Trophoblast cell (in vitro differentiated cells and primary cell): Measurements from ENCODE around the gene RREB1.

ENCODE experiments used
- DNase-seq, 2 donors: peaks; one replicate each; pipeline ENCODE4 v3.0.0-alpha.2; 2016
- H2AFZ ChIP-seq: 2 replicates; pipeline ENCODE4 v1.6.1; 2013; ENCODE audit warnings: low read length, moderate library complexity, mild to moderate bottlenecking; ENCODE audit not compliant: insufficient read depth, poor library complexity
- H2AK5ac ChIP-seq: 2 replicates; pipeline ENCODE4 v1.6.1; 2013; ENCODE audit warnings: mild to moderate bottlenecking, low read length
- H2BK120ac ChIP-seq: 2 replicates; pipeline ENCODE4 v1.6.1; 2013; ENCODE audit warnings: low read length, mild to moderate bottlenecking, moderate library complexity; ENCODE audit not compliant: insufficient read depth, poor library complexity
- H2BK12ac ChIP-seq: 2 replicates; pipeline ENCODE4 v1.6.1; 2013; ENCODE audit warnings: mild to moderate bottlenecking, low read length, moderate library complexity
- H2BK5ac ChIP-seq: 2 replicates; pipeline ENCODE4 v1.6.1; 2013; ENCODE audit warnings: low read length, low read depth, moderate library complexity, mild to moderate bottlenecking; ENCODE audit not compliant: poor library complexity
- H3K14ac ChIP-seq: 2 replicates; pipeline ENCODE4 v1.6.1; 2013; ENCODE audit warnings: mild to moderate bottlenecking, low read length
- H3K18ac ChIP-seq: 2 replicates; pipeline ENCODE4 v1.6.1; 2013; ENCODE audit warnings: mild to moderate bottlenecking, low read length
- H3K23ac ChIP-seq: 2 replicates; pipeline ENCODE4 v1.6.1; 2013; ENCODE audit warnings: low read length
- H3K27ac ChIP-seq: 2 replicates; pipeline ENCODE4 v1.5.1; 2013; ENCODE audit warnings: low read depth, mild to moderate bottlenecking, inconsistent platforms, low read length, moderate library complexity
- H3K27me3 ChIP-seq: 2 replicates; pipeline ENCODE4 v1.6.1; 2013; ENCODE audit warnings: inconsistent platforms, mild to moderate bottlenecking, low read length, moderate library complexity; ENCODE audit not compliant: insufficient read depth
- H3K36me3 ChIP-seq, 2 experiments: 1 replicate in 1 of 2; 2 replicates in 1 of 2; pipeline ENCODE4 v1.6.1; 2013; ENCODE audit warnings: low read length in 2 of 2, mild to moderate bottlenecking in 2 of 2, moderate library complexity in 1 of 2; ENCODE audit not compliant: insufficient read depth in 2 of 2, control insufficient read depth in 1 of 2
- H3K4ac ChIP-seq: 2 replicates; pipeline ENCODE4 v1.6.1; 2013; ENCODE audit warnings: low read depth, mild to moderate bottlenecking, low read length, moderate library complexity
- H3K4me1 ChIP-seq, 2 experiments: 1 replicate in 1 of 2; 2 replicates in 1 of 2; pipeline ENCODE4 v1.6.1; 2013; ENCODE audit warnings: low read length in 2 of 2, mild to moderate bottlenecking in 2 of 2, moderate library complexity in 1 of 2; ENCODE audit not compliant: insufficient read depth in 2 of 2, control insufficient read depth in 1 of 2
- H3K4me2 ChIP-seq: 2 replicates; pipeline ENCODE4 v1.6.1; 2013; ENCODE audit warnings: inconsistent platforms, mild to moderate bottlenecking, low read length, moderate library complexity
- H3K4me3 ChIP-seq: 2 replicates; pipeline ENCODE4 v1.5.1; 2013; ENCODE audit warnings: mild to moderate bottlenecking, low read depth, low read length, inconsistent platforms
- H3K79me1 ChIP-seq: one replicate; pipeline ENCODE4 v1.6.1; 2013; ENCODE audit warnings: low read length
- H3K79me2 ChIP-seq: 2 replicates; pipeline ENCODE4 v1.6.1; 2013; ENCODE audit warnings: low read length, mild to moderate bottlenecking; ENCODE audit not compliant: control insufficient read depth, insufficient read depth, poor library complexity
- H3K9ac ChIP-seq: 2 replicates; pipeline ENCODE4 v1.6.1; 2013; ENCODE audit warnings: mild to moderate bottlenecking, low read length
- H3K9me3 ChIP-seq: 2 replicates; pipeline ENCODE4 v1.6.1; 2013; ENCODE audit warnings: low read depth, mild to moderate bottlenecking, control low read depth, inconsistent platforms, low read length; ENCODE audit not compliant: insufficient read depth
- H4K12ac ChIP-seq: 2 replicates; pipeline ENCODE4 v1.6.1; 2013; ENCODE audit warnings: low read depth, mild to moderate bottlenecking, low read length, moderate library complexity
- H4K8ac ChIP-seq: 2 replicates; pipeline ENCODE4 v1.6.1; 2013; ENCODE audit warnings: low read depth, mild to moderate bottlenecking, low read length, moderate library complexity
- H4K91ac ChIP-seq: one replicate; pipeline ENCODE4 v1.6.1; 2013; ENCODE audit warnings: low read depth, mild to moderate bottlenecking, low read length, moderate library complexity
- WGBS: extraction: QIAGEN DNeasy Blood & Tissue Kit; methylation state at CpG from one replicate; pipeline ENCODE4 v1.1.7; 2013; ENCODE audit warnings: missing lambda C conversion rate; ENCODE audit not compliant: insufficient read length, insufficient coverage; ENCODE audit errors: extremely low coverage; 5-methylcytosine and 5-hydroxymethylcytosine counted together

The RREB1 gene

DNA sequence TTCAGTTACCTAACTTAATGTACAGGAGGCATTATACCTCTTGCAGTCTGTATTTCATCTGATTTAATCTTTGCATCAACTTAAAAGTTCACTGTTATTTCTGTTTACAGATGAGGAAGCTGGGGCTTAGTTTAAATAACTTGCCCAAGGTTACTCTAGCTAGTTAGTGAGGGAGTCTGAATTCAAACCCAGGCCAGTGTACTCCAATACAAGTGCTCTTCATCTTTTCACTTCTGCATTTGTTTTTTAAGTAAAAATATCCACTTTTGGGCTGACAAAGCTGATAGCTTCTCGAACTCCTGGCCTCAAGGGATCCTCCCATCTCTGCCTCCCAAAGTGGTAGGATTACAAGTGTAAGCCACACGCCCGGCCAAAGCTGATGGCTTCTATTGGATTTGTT is 23.6 kb downstream of the RREB1 start:
- H4K8ac ChIP-seq: no peak overlapping the region
- H3K4me2 ChIP-seq: no peak overlapping the region
- H3K27ac ChIP-seq: no peak overlapping the region
- no peaks in the 10 kb centered on the region for H3K27me3 ChIP-seq
- H3K79me2 ChIP-seq: peaks cover 25% of the 10 kb centered on the region
- WGBS: no CpG with 5 or more reads among the region's 3 CpGs
- no peak overlapping the region for H3K23ac ChIP-seq
- H3K4me3 ChIP-seq: no peak overlapping the region
- H3K9me3 ChIP-seq: no peaks in the 10 kb centered on the region
- H4K91ac ChIP-seq: no peak overlapping the region
- H3K14ac ChIP-seq: no peak overlapping the region
- peak overlapping the region; percentile 40 for H3K4ac ChIP-seq
- no peak overlapping the region for H2AK5ac ChIP-seq
- H3K36me3 ChIP-seq: peaks cover 4 to 5% of the 10 kb centered on the region in 2 experiments
- H2AFZ ChIP-seq: no peak overlapping the region
- no peak overlapping the region for H4K12ac ChIP-seq
- H2BK120ac ChIP-seq: no peak overlapping the region
- H2BK12ac ChIP-seq: no peak overlapping the region
- H3K4me1 ChIP-seq: peaks cover 4 to 11% of the 10 kb centered on the region in 2 experiments
- no peak for DNase-seq
- H3K9ac ChIP-seq: no peak overlapping the region
- peaks cover 3% of the 10 kb centered on the region for H3K79me1 ChIP-seq
- no peak overlapping the region for H2BK5ac ChIP-seq
- H3K18ac ChIP-seq: no peak overlapping the region

DNA sequence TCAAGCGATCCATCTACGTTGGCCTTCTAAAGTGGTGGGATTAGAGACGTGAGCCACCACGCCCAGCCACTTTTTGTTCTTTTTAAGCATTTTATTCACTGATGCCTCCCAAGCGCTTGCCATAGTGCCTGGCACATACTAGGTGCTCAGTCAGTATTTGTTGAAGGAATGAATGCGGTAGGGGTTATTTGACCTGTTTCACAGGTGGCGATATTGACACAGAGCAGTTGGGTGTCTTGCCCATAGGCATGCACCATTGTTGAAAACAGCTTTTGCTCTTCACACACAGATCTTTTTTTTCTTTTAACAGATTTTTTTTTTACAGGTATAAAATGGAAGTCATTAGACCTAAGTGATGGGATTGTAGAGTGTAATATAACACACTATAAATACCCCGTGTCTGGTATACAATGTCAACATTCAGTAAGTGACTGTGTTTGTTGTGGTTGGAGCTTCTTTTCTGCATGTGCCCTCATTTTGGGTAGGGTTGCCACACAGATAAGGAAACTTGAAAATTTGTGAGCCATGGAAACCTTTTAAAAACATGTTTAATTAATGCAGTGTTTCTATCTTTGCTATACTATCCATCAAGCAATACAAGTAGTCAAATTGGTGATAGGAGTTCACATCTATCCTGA is 24.8 kb downstream of the RREB1 start:
- Histone ChIP-seq H2BK120ac (no peak overlapping the region), H3K4me1 (peaks cover 10 to 12% of the 10 kb centered on the region in 2 experiments), H3K27me3 (no peaks in the 10 kb centered on the region), H4K8ac (no peak overlapping the region), H4K91ac (no peak overlapping the region), H3K9me3 (no peaks in the 10 kb centered on the region), H3K4me3 (no peak overlapping the region), H3K14ac (no peak overlapping the region), H2BK12ac (no peak overlapping the region), H3K79me2 (peaks cover 18% of the 10 kb centered on the region), H4K12ac (no peak overlapping the region), H2BK5ac (no peak overlapping the region), H3K79me1 (peaks cover 3% of the 10 kb centered on the region), H3K27ac (no peak overlapping the region), H2AK5ac (no peak overlapping the region), H3K4me2 (no peak overlapping the region), H3K9ac (no peak overlapping the region), H3K36me3 (peaks cover 2 to 5% of the 10 kb centered on the region in 2 experiments), H2AFZ (no peak overlapping the region), H3K23ac (no peak overlapping the region), H3K18ac (no peak overlapping the region), H3K4ac (no peak overlapping the region)
- DNase-seq: no peak
- no CpG with 5 or more reads among the region's 8 CpGs for WGBS

DNA sequence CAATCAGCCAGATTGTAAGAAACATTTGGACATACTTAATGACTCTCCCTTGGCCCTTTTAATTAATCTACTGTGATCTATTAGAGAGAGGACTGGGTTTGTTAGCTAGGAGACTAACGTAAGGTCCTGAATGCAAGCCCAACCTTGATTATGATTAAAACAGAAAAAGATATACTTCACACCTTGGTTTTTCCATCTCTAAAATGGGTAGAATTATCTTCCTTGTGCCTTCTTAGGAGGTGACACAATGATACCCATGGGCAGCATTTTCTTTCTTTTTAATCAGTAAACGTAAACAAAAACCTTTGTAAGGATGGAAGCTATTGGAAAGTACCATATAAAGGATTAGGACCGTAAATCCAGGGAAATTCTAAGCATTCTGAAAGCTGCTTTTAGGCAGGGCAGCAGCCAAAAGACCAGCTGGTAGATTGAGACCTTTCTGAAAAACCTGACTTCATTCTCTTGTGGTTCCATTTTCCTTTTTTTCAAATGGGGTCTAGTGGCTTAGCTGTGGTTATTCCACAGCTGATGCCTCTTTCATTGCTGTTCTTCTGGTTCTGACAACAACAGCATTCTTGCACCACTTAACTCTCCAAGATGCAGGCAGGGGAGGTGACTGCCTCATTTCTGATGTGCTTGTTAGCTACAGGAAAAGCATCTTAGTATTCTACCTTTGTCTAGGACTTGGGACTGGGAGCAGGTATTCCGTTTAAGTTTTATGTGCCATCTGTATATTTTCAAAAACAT is 27.4 kb downstream of the RREB1 start:
- no peaks in the 10 kb centered on the region for H3K9me3 ChIP-seq
- H4K8ac ChIP-seq: no peak overlapping the region
- peaks cover 8 to 9% of the 10 kb centered on the region in 2 experiments for H3K4me1 ChIP-seq
- peak in 1 of 2 donors; percentile 44 for DNase-seq
- no peaks in the 10 kb centered on the region for H3K27me3 ChIP-seq
- H4K12ac ChIP-seq: no peak overlapping the region
- H2BK120ac ChIP-seq: no peak overlapping the region
- no peak overlapping the region for H2AK5ac ChIP-seq
- no peak overlapping the region for H2BK12ac ChIP-seq
- no peak overlapping the region for H2AFZ ChIP-seq
- H3K4ac ChIP-seq: no peak overlapping the region
- H4K91ac ChIP-seq: no peak overlapping the region
- WGBS: no CpG with 5 or more reads among the region's 4 CpGs
- H3K36me3 ChIP-seq: peaks cover 2 to 5% of the 10 kb centered on the region in 2 experiments
- no peak overlapping the region for H3K14ac ChIP-seq
- no peak overlapping the region for H3K18ac ChIP-seq
- H3K79me2 ChIP-seq: peaks cover 8% of the 10 kb centered on the region
- no peaks in the 10 kb centered on the region for H3K79me1 ChIP-seq
- H2BK5ac ChIP-seq: no peak overlapping the region
- no peak overlapping the region for H3K4me3 ChIP-seq
- H3K4me2 ChIP-seq: no peak overlapping the region
- H3K9ac ChIP-seq: no peak overlapping the region
- H3K27ac ChIP-seq: no peak overlapping the region
- no peak overlapping the region for H3K23ac ChIP-seq

DNA sequence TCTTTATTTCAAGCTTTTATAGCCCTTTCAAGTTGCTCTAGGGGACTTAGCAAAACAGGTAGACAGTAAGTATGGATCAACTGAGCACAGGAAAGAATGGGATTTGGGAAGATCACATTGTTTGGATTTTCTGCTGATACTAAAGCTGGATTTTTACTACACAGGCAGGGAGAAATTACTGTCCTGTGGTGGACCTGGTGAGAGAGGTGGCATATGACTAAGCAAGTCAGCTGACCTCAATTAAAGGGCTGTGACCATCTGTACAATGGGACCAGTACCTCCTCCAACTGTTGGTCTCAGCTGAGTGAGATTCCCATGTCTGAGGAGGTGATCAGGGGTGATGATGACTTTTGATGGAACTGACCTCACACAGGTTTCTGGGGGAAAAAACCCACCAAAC is 28.0 kb downstream of the RREB1 start:
- Histone ChIP-seq H3K36me3 (peaks cover 0 to 5% of the 10 kb centered on the region in 2 experiments), H2BK120ac (no peak overlapping the region), H2BK5ac (no peak overlapping the region), H2BK12ac (no peak overlapping the region), H2AK5ac (no peak overlapping the region), H3K14ac (no peak overlapping the region), H3K9me3 (no peaks in the 10 kb centered on the region), H3K4me2 (no peak overlapping the region), H3K79me2 (peaks cover 8% of the 10 kb centered on the region), H2AFZ (no peak overlapping the region), H3K23ac (no peak overlapping the region), H4K12ac (no peak overlapping the region), H3K18ac (no peak overlapping the region), H4K91ac (no peak overlapping the region), H3K27me3 (no peaks in the 10 kb centered on the region), H4K8ac (no peak overlapping the region), H3K79me1 (peaks cover 3% of the 10 kb centered on the region), H3K4me3 (no peak overlapping the region), H3K4me1 (peaks cover 8 to 12% of the 10 kb centered on the region in 2 experiments), H3K4ac (peak overlapping the region; percentile 97), H3K9ac (no peak overlapping the region), H3K27ac (no peak overlapping the region)
- DNase-seq: no peak
